DND-41 (cell line): ENCODE data around the gene EIF6.

Source experiments
- ATAC-seq: fragments of 200-7000 bp; cut with Tn5 transposase; 3 replicates; pipeline ENCODE4 v1.9.1; 2021; ENCODE audit warnings: low read depth; ENCODE audit not compliant: insufficient read depth
- DNase-seq: peaks from one replicate; pipeline ENCODE4 v3.0.0-alpha.2; 2020
- H2AFZ ChIP-seq: 2 replicates; pipeline ENCODE4 v1.6.0; 2012; ENCODE audit warnings: low read depth, low read length
- H3K27ac ChIP-seq: 2 replicates; pipeline ENCODE4 v1.5.1; 2012; ENCODE audit warnings: low read length, inconsistent platforms
- H3K27me3 ChIP-seq: fragments of 200-600 bp; sonication (generic); 2 replicates; pipeline ENCODE4 v1.6.0; 2012; ENCODE audit warnings: low read length, mild to moderate bottlenecking, inconsistent platforms; ENCODE audit not compliant: insufficient read depth, poor library complexity
- H3K36me3 ChIP-seq: 2 replicates; pipeline ENCODE4 v1.5.1; 2012; ENCODE audit warnings: low read length, inconsistent platforms; ENCODE audit not compliant: insufficient read depth
- H3K4me1 ChIP-seq: 2 replicates; pipeline ENCODE4 v1.5.1; 2012; ENCODE audit warnings: mild to moderate bottlenecking, low read length; ENCODE audit not compliant: insufficient read depth
- H3K4me2 ChIP-seq: 2 replicates; pipeline ENCODE4 v1.6.0; 2012; ENCODE audit warnings: mild to moderate bottlenecking, moderate library complexity, low read length, inconsistent platforms; ENCODE audit not compliant: insufficient read depth
- H3K4me3 ChIP-seq, 2 experiments: fragments of 200-600 bp in 1 of 2; shearing (Covaris generic) in 1 of 2; 2 replicates each; pipeline ENCODE4 v1.5.1; 2012 to 2016; ENCODE audit warnings: inconsistent platforms in 2 of 2, low read length in 2 of 2, mild to moderate bottlenecking in 2 of 2, low read depth in 1 of 2, moderate library complexity in 1 of 2
- H3K79me2 ChIP-seq: 2 replicates; pipeline ENCODE4 v1.6.0; 2012; ENCODE audit warnings: low read length, inconsistent platforms; ENCODE audit not compliant: insufficient read depth
- H3K9ac ChIP-seq: 2 replicates; pipeline ENCODE4 v1.6.0; 2012; ENCODE audit warnings: low read depth, mild to moderate bottlenecking, inconsistent platforms, low read length, moderate library complexity
- H3K9me3 ChIP-seq: 2 replicates; pipeline ENCODE4 v1.5.1; 2012; ENCODE audit warnings: low read length, moderate library complexity, mild to moderate bottlenecking, inconsistent platforms; ENCODE audit not compliant: insufficient read depth, severe bottlenecking
- H4K20me1 ChIP-seq: 2 replicates; pipeline ENCODE4 v1.6.0; 2012; ENCODE audit warnings: low read length; ENCODE audit not compliant: insufficient read depth
- CTCF ChIP-seq: IDR thresholded peaks from 2 replicates; pipeline ENCODE4 v1.5.1; 2012; ENCODE audit warnings: borderline replicate concordance, low read length, moderate library complexity, mild to moderate bottlenecking; ENCODE audit not compliant: poor library complexity, severe bottlenecking; ENCODE audit errors: extremely low read depth
- EZH2 ChIP-seq: IDR thresholded peaks from 3 replicates; pipeline ENCODE4 v1.6.1; 2012; ENCODE audit warnings: borderline replicate concordance, low read depth, mild to moderate bottlenecking, moderate library complexity, low read length, inconsistent platforms; ENCODE audit not compliant: severe bottlenecking

The EIF6 gene

GRCh38 chr20:35295674-35296073 lies 11.1 kb upstream of the EIF6 start:
- no peak overlapping the region for H3K27ac ChIP-seq
- no peak for ATAC-seq

GRCh38 chr20:35295058-35295457 lies 10.5 kb upstream of the EIF6 start:
- ATAC-seq: no peak
- H3K27me3 ChIP-seq: no peaks in the 10 kb centered on the region
- TF ChIP-seq CTCF: no peak
- TF ChIP-seq EZH2: no peak

More at GRCh38 chr20:35295674-35296073, 11.1 kb upstream of the EIF6 start:
- H3K9me3 ChIP-seq: no peaks in the 10 kb centered on the region
- no peaks in the 10 kb centered on the region for H4K20me1 ChIP-seq
- H3K4me3 ChIP-seq: no peak overlapping the region
- TF ChIP-seq CTCF (no peak), EZH2 (no peak)
- H3K4me1 ChIP-seq: no peaks in the 10 kb centered on the region
- H3K79me2 ChIP-seq: no peaks in the 10 kb centered on the region
- H2AFZ ChIP-seq: no peak overlapping the region
- no peaks in the 10 kb centered on the region for H3K36me3 ChIP-seq
- no peak overlapping the region for H3K4me2 ChIP-seq
- no peak for DNase-seq
- H3K9ac ChIP-seq: no peak overlapping the region
- no peaks in the 10 kb centered on the region for H3K27me3 ChIP-seq

GRCh38 chr20:35294293-35294685 lies 9.7 kb upstream of the EIF6 start:
- Histone ChIP-seq H3K4me3 (no peak overlapping the region), H3K4me1 (no peaks in the 10 kb centered on the region), H3K4me2 (no peak overlapping the region), H3K27ac (no peak overlapping the region), H3K9ac (no peak overlapping the region), H3K36me3 (no peaks in the 10 kb centered on the region), H3K27me3 (no peaks in the 10 kb centered on the region), H4K20me1 (no peaks in the 10 kb centered on the region), H3K9me3 (no peaks in the 10 kb centered on the region), H3K79me2 (no peaks in the 10 kb centered on the region), H2AFZ (no peak overlapping the region)
- TF ChIP-seq EZH2 (no peak), CTCF (no peak)
- ATAC-seq: no peak
- DNase-seq: no peak

More at GRCh38 chr20:35295058-35295457, 10.5 kb upstream of the EIF6 start:
- Histone ChIP-seq H3K9ac (no peak overlapping the region), H3K9me3 (no peaks in the 10 kb centered on the region), H3K36me3 (no peaks in the 10 kb centered on the region), H3K4me1 (no peaks in the 10 kb centered on the region), H3K4me3 (no peak overlapping the region), H3K27ac (no peak overlapping the region), H3K4me2 (no peak overlapping the region), H4K20me1 (no peaks in the 10 kb centered on the region), H2AFZ (no peak overlapping the region), H3K79me2 (no peaks in the 10 kb centered on the region)
- DNase-seq: no peak
